Upper lobe of right lung (tissue), 1 donor: Measurements from ENCODE around the gene RHOBTB1. TPM values are rescaled to one million over a fixed set of nuclear protein-coding genes. Genes with fewer than 3 reads are reported as not detected.
A peak's percentile ranks its signal among the peaks of the same experiment; 100 is the strongest.

Experiments
- ATAC-seq: fragments of 200-7000 bp; cut with Tn5 transposase; one replicate; pipeline ENCODE4 v1.9.1; 2020; ENCODE audit warnings: mild to moderate bottlenecking, moderate library complexity
- DNase-seq: peaks from one replicate; pipeline ENCODE4 v3.0.0-alpha.2; 2020
- H3K27ac ChIP-seq: fragments of 200-600 bp; one replicate; pipeline ENCODE4 v1.8.0; 2022
- H3K27me3 ChIP-seq: fragments of 200-600 bp; one replicate; pipeline ENCODE4 v1.8.0; 2022; ENCODE audit warnings: mild to moderate bottlenecking
- H3K36me3 ChIP-seq: fragments of 200-600 bp; one replicate; pipeline ENCODE4 v1.8.0; 2022
- H3K4me1 ChIP-seq: fragments of 200-600 bp; one replicate; pipeline ENCODE4 v1.8.0; 2022
- H3K4me3 ChIP-seq: fragments of 200-600 bp; one replicate; pipeline ENCODE4 v1.8.0; 2022; ENCODE audit warnings: mild to moderate bottlenecking
- H3K9me3 ChIP-seq: fragments of 200-600 bp; one replicate; pipeline ENCODE4 v1.8.0; 2022
- CTCF ChIP-seq: fragments of 200-600 bp; IDR thresholded peaks from one replicate; pipeline ENCODE4 v1.8.0; 2022; ENCODE audit warnings: antibody characterized with exemption
- intact Hi-C: fragments of 100-400 bp; cut with DNase I; formaldehyde crosslinking; loops from one replicate; pipeline ENCODE4 v1.11.0; 2022
- total RNA-seq: library from RNA; stranded (reverse); fragmentation: NEBNext Ultra II Directional; extraction: Animal tissue kit (Norgen Biotek cat#: 25700); gene quantifications from one replicate; pipeline ENCODE4 v1.2.1, GENCODE V29; 2021
- donor health status: DM: no; HTN: yes; CAD: no; lungs with severe emphysema.

The RHOBTB1 gene
- total RNA-seq, 1 donor from 2014 or later: 14.5 TPM

- ATAC-seq: no peak
- no peaks in the 10 kb centered on the region for H3K36me3 ChIP-seq
- no peaks in the 10 kb centered on the region for H3K9me3 ChIP-seq
- H3K27me3 ChIP-seq: no peaks in the 10 kb centered on the region
- no peak for TF ChIP-seq CTCF
- no peak for DNase-seq
- no peak overlapping the region for H3K27ac ChIP-seq
- peaks cover 6% of the 10 kb centered on the region for H3K4me1 ChIP-seq
- intact Hi-C loops: no loop called here
- no peak overlapping the region for H3K4me3 ChIP-seq
Measured at GRCh38 chr10:60916025-60916424, 28.0 kb downstream of the RHOBTB1 start.

GRCh38 chr10:60914690-60915141, 29.3 kb downstream of the RHOBTB1 start:
- intact Hi-C loops: no loop called here
- peak overlapping the region; percentile 38 for H3K27ac ChIP-seq
- no peak overlapping the region for H3K4me3 ChIP-seq
- DNase-seq (no peak), ATAC-seq (peak; percentile 48)
- H3K9me3 ChIP-seq: no peaks in the 10 kb centered on the region
- TF ChIP-seq CTCF: no peak
- H3K36me3 ChIP-seq: no peaks in the 10 kb centered on the region
- no peaks in the 10 kb centered on the region for H3K27me3 ChIP-seq
- peaks cover 19% of the 10 kb centered on the region for H3K4me1 ChIP-seq

- ATAC-seq (no peak), DNase-seq (no peak)
- Histone ChIP-seq H3K4me1 (peaks cover 21% of the 10 kb centered on the region), H3K27me3 (no peaks in the 10 kb centered on the region), H3K36me3 (no peaks in the 10 kb centered on the region), H3K27ac (no peak overlapping the region), H3K4me3 (no peak overlapping the region), H3K9me3 (no peaks in the 10 kb centered on the region)
- TF ChIP-seq CTCF: no peak
- intact Hi-C loops: no loop called here
Measured at GRCh38 chr10:60913657-60914056, 30.3 kb downstream of the RHOBTB1 start.

GRCh38 chr10:60913071-60913470, 30.9 kb downstream of the RHOBTB1 start:
- no peaks in the 10 kb centered on the region for H3K36me3 ChIP-seq
- DNase-seq: no peak
- H3K4me1 ChIP-seq: peaks cover 21% of the 10 kb centered on the region
- no peak overlapping the region for H3K4me3 ChIP-seq
- intact Hi-C loops: no loop called here
- no peak overlapping the region for H3K27ac ChIP-seq
- no peaks in the 10 kb centered on the region for H3K9me3 ChIP-seq
- no peak for ATAC-seq
- no peaks in the 10 kb centered on the region for H3K27me3 ChIP-seq
- no peak for TF ChIP-seq CTCF

- H3K27me3 ChIP-seq: no peaks in the 10 kb centered on the region
- peaks cover 21% of the 10 kb centered on the region for H3K4me1 ChIP-seq
- peak; percentile 25 for ATAC-seq
- TF ChIP-seq CTCF: no peak
- intact Hi-C loops: no loop called here
- H3K9me3 ChIP-seq: no peaks in the 10 kb centered on the region
- H3K27ac ChIP-seq: no peak overlapping the region
- H3K36me3 ChIP-seq: no peaks in the 10 kb centered on the region
- no peak overlapping the region for H3K4me3 ChIP-seq
- DNase-seq: no peak
Measured at GRCh38 chr10:60911715-60912114, 32.3 kb downstream of the RHOBTB1 start.

GRCh38 chr10:60911216-60911615, 32.8 kb downstream of the RHOBTB1 start:
- no peak overlapping the region for H3K4me3 ChIP-seq
- TF ChIP-seq CTCF: no peak
- no peaks in the 10 kb centered on the region for H3K9me3 ChIP-seq
- intact Hi-C loops: no loop called here
- no peak for DNase-seq
- H3K27ac ChIP-seq: no peak overlapping the region
- H3K36me3 ChIP-seq: no peaks in the 10 kb centered on the region
- H3K27me3 ChIP-seq: no peaks in the 10 kb centered on the region
- H3K4me1 ChIP-seq: peaks cover 21% of the 10 kb centered on the region
- no peak for ATAC-seq
